K562 (cell line): Measurements from ENCODE around the gene REEP6. TPM values are rescaled to one million over a fixed set of nuclear protein-coding genes. Genes with fewer than 3 reads are reported as not detected.

ENCODE experiments used
- ATF1 ChIP-seq, 2 experiments: fragments of 450-650 bp in 1 of 2; IDR thresholded peaks; 2 replicates each; pipeline ENCODE4 v1.6.1; 2016; ENCODE audit warnings: missing compliant biosample characterization in 1 of 2, missing genetic modification characterization in 1 of 2
- ATF7 ChIP-seq: fragments of 450-650 bp; IDR thresholded peaks from 2 replicates; pipeline ENCODE4 v1.7.1; 2014; ENCODE audit warnings: mild to moderate bottlenecking, moderate library complexity
- CREB1 ChIP-seq, 2 experiments: sonication (generic) in 1 of 2; formaldehyde crosslinking in 1 of 2; IDR thresholded peaks; 2 replicates each; pipeline versions ENCODE4 v1.6.1 to v1.8.0; 2012 to 2022; ENCODE audit warnings: inconsistent platforms in 1 of 2, mild to moderate bottlenecking in 1 of 2, missing genetic modification reagents in 1 of 2, moderate library complexity in 1 of 2
- ELF1 ChIP-seq: fragments of 200-800 bp; sonication (Bioruptor generic); IDR thresholded peaks from 2 replicates; pipeline ENCODE4 v1.6.1; 2016; ENCODE audit warnings: missing genetic modification characterization, missing compliant biosample characterization
- MEIS2 ChIP-seq: fragments of 450-650 bp; IDR thresholded peaks from 2 replicates; pipeline ENCODE4 v1.6.1; 2014; ENCODE audit warnings: mild to moderate bottlenecking; ENCODE audit not compliant: partially characterized antibody
- MTA3 ChIP-seq: fragments of 450-650 bp; formaldehyde crosslinking; IDR thresholded peaks from 2 replicates; pipeline ENCODE4 v1.6.1; 2017; ENCODE audit warnings: mild to moderate bottlenecking, borderline replicate concordance
- NFE2 ChIP-seq: IDR thresholded peaks from 2 replicates; pipeline ENCODE4 v1.6.1; 2014; ENCODE audit warnings: antibody characterized with exemption, low read depth
- NR3C1 ChIP-seq: sonication (generic); formaldehyde crosslinking; IDR thresholded peaks from 2 replicates; pipeline ENCODE4 v1.8.1; 2022; ENCODE audit warnings: missing genetic modification reagents
- NRF1 ChIP-seq, 2 experiments: fragments of 450-650 bp; IDR thresholded peaks in 1 of 2; conservative IDR thresholded peaks in 1 of 2; 2 replicates each; pipeline ENCODE4 v1.6.1; 2014; ENCODE audit warnings: mild to moderate bottlenecking in 2 of 2
- POLR2A ChIP-seq: fragments of 450-650 bp; conservative IDR thresholded peaks from 2 replicates; pipeline ENCODE4 v1.6.1; 2016
- PREB ChIP-seq: sonication (generic); formaldehyde crosslinking; IDR thresholded peaks from 2 replicates; pipeline ENCODE4 v1.8.1; 2023; ENCODE audit warnings: mild to moderate bottlenecking, missing genetic modification reagents
- RBM17 ChIP-seq: fragments of 200-400 bp; formaldehyde crosslinking; IDR thresholded peaks from 2 replicates; pipeline ENCODE4 v1.6.1; 2017; ENCODE audit warnings: low read depth, mild to moderate bottlenecking, low read length, borderline replicate concordance
- SIN3A ChIP-seq, 2 experiments: fragments of 150-350 bp in 1 of 2; IDR thresholded peaks; 2 replicates each; pipeline ENCODE4 v1.6.1; 2011 to 2016; ENCODE audit warnings: borderline replicate concordance in 2 of 2, low read depth in 2 of 2, low read length in 2 of 2, mild to moderate bottlenecking in 2 of 2, moderate library complexity in 2 of 2; ENCODE audit not compliant: control insufficient read depth in 1 of 2
- TOE1 ChIP-seq, 2 experiments: fragments of 450-650 bp in 1 of 2; sonication (generic) in 1 of 2; formaldehyde crosslinking in 1 of 2; IDR thresholded peaks; 2 replicates each; pipeline versions ENCODE4 v1.7.1 to v1.8.0; 2016 to 2022; ENCODE audit warnings: borderline replicate concordance in 2 of 2, mild to moderate bottlenecking in 2 of 2, antibody characterized with exemption in 1 of 2, inconsistent platforms in 1 of 2, low read depth in 1 of 2, missing genetic modification reagents in 1 of 2, moderate library complexity in 1 of 2
- U2AF2 ChIP-seq: fragments of 200-400 bp; formaldehyde crosslinking; optimal IDR thresholded peaks from 2 replicates; pipeline ENCODE3; 2017; ENCODE audit warnings: low read depth, mild to moderate bottlenecking, low read length
- YY1 ChIP-seq, 3 experiments: IDR thresholded peaks; 2 replicates each; pipeline ENCODE4 v1.6.1; 2011; ENCODE audit warnings: low read length in 2 of 3, mild to moderate bottlenecking in 2 of 3, moderate library complexity in 2 of 3, borderline replicate concordance in 1 of 3, control low read depth in 1 of 3, low read depth in 1 of 3; ENCODE audit not compliant: insufficient read depth in 3 of 3, insufficient replicate concordance in 2 of 3, control insufficient read depth in 1 of 3, insufficient read length in 1 of 3; ENCODE audit errors: extremely low read depth in 1 of 3
- ZBTB7A ChIP-seq: IDR thresholded peaks from 2 replicates; pipeline ENCODE4 v1.6.1; 2011; ENCODE audit warnings: low read depth, mild to moderate bottlenecking, low read length, moderate library complexity, borderline replicate concordance; ENCODE audit not compliant: control insufficient read depth
- ZC3H4 ChIP-seq: sonication (generic); formaldehyde crosslinking; IDR thresholded peaks from 2 replicates; pipeline ENCODE4 v1.9.0; 2021; ENCODE audit warnings: missing genetic modification reagents, borderline replicate concordance
- ZNF644 ChIP-seq: fragments of 200-800 bp; sonication (Bioruptor generic); IDR thresholded peaks from 2 replicates; pipeline ENCODE4 v1.6.1; 2016; ENCODE audit warnings: low read depth, missing genetic modification characterization, missing compliant biosample characterization
- ZNF766 ChIP-seq: fragments of 200-800 bp; sonication (Bioruptor generic); conservative IDR thresholded peaks from 2 replicates; pipeline ENCODE4 v1.6.1; 2016; ENCODE audit warnings: missing genetic modification characterization, missing compliant biosample characterization
- polyA plus RNA-seq, 8 experiments: library from polyadenylated mRNA; depleted of rRNA in 4 of 8; stranded (reverse) in 5 of 8; unstranded in 3 of 8; fragments of >200 nt; fragmentation: Nextera tagmentation in 2 of 8; fragmentation: Illumina TruSeq in 1 of 8; extraction: Ambion mirVana in 2 of 8; extraction: Trizol in 1 of 8; gene quantifications; 2 replicates each; pipeline versions ENCODE4 v1.2.1 to v1.2.3, GENCODE V29; 2011 to 2014; ENCODE audit warnings: inconsistent platforms in 1 of 8, missing spikeins in 1 of 8
- total RNA-seq, 7 experiments: library from RNA; depleted of rRNA in 6 of 7; stranded (reverse); fragments of >200 nt in 6 of 7; fragmentation: Illumina TruSeq in 2 of 7; extraction: Trizol in 2 of 7; gene quantifications; 2 replicates each; pipeline versions ENCODE4 v1.2.1 to v1.2.3, GENCODE V29; 2011 to 2021; ENCODE audit warnings: low replicate concordance in 1 of 7
- TF ChIP-seq, protein P1 (sequence below), 2 experiments: fragments of 150-350 bp in 1 of 2; IDR thresholded peaks; 2 replicates each; pipeline ENCODE4 v1.6.1; 2012 to 2016; ENCODE audit warnings: low read depth in 2 of 2, low read length in 2 of 2, mild to moderate bottlenecking in 1 of 2, moderate library complexity in 1 of 2

Gene REEP6
- total and polyA plus RNA-seq, 9 of the 15 experiments (the other 6 are each of a cell fraction or from before 2014, with no cell fraction given), result 1.2 to 64.2 (median 12.7) TPM

GRCh38 chr19:1507763-1508506, 17.0 kb downstream of the REEP6 start (continued):
- TF ChIP-seq ATF7 (peak; percentile 85), ZNF644 (no peak), PREB (CRISPR knock-in tag) (no peak), ZBTB7A (peak; percentile 84), CREB1 (IDR thresholded peaks at IDR 0.05) (peak; percentile 90), CREB1 (CRISPR knock-in tag; IDR thresholded peaks at IDR 0.05) (peak; percentile 94), TOE1 (IDR thresholded peaks at IDR 0.05; ENCODE audit: borderline replicate concordance) (peak; percentile 98), TOE1 (CRISPR knock-in tag; IDR thresholded peaks at IDR 0.05; ENCODE audit: borderline replicate concordance, low read depth) (no peak), ELF1 (peak; percentile 93), NFE2 (no peak), POLR2A (peak; percentile 72; the same call in 1 of the 2 replicates), MTA3 (peak; percentile 82; the same call in 1 of the 2 replicates), ATF1 (CRISPR knock-in tag; IDR thresholded peaks at IDR 0.05) (peak; percentile 52; the same call in 1 of the 2 replicates), ATF1 (tag; IDR thresholded peaks at IDR 0.05) (peak; percentile 97), NRF1 (conservative IDR thresholded peaks at IDR 0.05 in 1 of 2, IDR thresholded peaks at IDR 0.05 in 1 of 2) (peak; percentile 52 to 71), MEIS2 (peak; percentile 48), ZNF766 (CRISPR knock-in tag) (no peak), U2AF2 (no peak), RBM17 (no peak), YY1 (IDR thresholded peaks at IDR 0.05; ENCODE audit: borderline replicate concordance in 1 of 3, control insufficient read depth in 1 of 3, extremely low read depth in 1 of 3, insufficient read depth in 3 of 3, insufficient read length in 1 of 3, insufficient replicate concordance in 2 of 3, low read depth in 1 of 3, low read length in 2 of 3) (peak in 1 of 3 experiments; percentile 8), ZC3H4 (CRISPR knock-in tag) (no peak), SIN3A (IDR thresholded peaks at IDR 0.05; ENCODE audit: borderline replicate concordance in 2 of 2, control insufficient read depth in 1 of 2, low read depth in 2 of 2, low read length in 2 of 2) (0 out of 4 replicates have a peak, but pooled peaks of 1 of the 2 experiments have one; percentile 76), NR3C1 (CRISPR knock-in tag) (no peak)
- TF ChIP-seq, protein P1, sequence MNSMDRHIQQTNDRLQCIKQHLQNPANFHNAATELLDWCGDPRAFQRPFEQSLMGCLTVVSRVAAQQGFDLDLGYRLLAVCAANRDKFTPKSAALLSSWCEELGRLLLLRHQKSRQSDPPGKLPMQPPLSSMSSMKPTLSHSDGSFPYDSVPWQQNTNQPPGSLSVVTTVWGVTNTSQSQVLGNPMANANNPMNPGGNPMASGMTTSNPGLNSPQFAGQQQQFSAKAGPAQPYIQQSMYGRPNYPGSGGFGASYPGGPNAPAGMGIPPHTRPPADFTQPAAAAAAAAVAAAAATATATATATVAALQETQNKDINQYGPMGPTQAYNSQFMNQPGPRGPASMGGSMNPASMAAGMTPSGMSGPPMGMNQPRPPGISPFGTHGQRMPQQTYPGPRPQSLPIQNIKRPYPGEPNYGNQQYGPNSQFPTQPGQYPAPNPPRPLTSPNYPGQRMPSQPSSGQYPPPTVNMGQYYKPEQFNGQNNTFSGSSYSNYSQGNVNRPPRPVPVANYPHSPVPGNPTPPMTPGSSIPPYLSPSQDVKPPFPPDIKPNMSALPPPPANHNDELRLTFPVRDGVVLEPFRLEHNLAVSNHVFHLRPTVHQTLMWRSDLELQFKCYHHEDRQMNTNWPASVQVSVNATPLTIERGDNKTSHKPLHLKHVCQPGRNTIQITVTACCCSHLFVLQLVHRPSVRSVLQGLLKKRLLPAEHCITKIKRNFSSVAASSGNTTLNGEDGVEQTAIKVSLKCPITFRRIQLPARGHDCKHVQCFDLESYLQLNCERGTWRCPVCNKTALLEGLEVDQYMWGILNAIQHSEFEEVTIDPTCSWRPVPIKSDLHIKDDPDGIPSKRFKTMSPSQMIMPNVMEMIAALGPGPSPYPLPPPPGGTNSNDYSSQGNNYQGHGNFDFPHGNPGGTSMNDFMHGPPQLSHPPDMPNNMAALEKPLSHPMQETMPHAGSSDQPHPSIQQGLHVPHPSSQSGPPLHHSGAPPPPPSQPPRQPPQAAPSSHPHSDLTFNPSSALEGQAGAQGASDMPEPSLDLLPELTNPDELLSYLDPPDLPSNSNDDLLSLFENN (IDR thresholded peaks at IDR 0.05; ENCODE audit: low read depth in 2 of 2, low read length in 2 of 2), result no peak
